Erythroblast (primary cell): ENCODE measurements around the gene DNASE1.
"Not testable (repeated sequence)": the region's sequence is repeated elsewhere in the genome, so short reads cannot be mapped to it uniquely, and the experiment has no call there.

Source experiments
- DNase-seq, 2 experiments: peaks; one replicate each; lab custom pipeline; 2025; lab: John Stamatoyannopoulos, UW
- GATA1 ChIP-seq: IDR thresholded peaks from 2 replicates; pipeline ENCODE4 v1.6.1; 2011; ENCODE audit warnings: low read depth, mild to moderate bottlenecking, control low read depth, low read length, moderate library complexity
- POLR2A ChIP-seq: IDR thresholded peaks from 2 replicates; pipeline ENCODE4 v1.6.1; 2011; ENCODE audit warnings: mild to moderate bottlenecking, low read length

Gene DNASE1

DNA sequence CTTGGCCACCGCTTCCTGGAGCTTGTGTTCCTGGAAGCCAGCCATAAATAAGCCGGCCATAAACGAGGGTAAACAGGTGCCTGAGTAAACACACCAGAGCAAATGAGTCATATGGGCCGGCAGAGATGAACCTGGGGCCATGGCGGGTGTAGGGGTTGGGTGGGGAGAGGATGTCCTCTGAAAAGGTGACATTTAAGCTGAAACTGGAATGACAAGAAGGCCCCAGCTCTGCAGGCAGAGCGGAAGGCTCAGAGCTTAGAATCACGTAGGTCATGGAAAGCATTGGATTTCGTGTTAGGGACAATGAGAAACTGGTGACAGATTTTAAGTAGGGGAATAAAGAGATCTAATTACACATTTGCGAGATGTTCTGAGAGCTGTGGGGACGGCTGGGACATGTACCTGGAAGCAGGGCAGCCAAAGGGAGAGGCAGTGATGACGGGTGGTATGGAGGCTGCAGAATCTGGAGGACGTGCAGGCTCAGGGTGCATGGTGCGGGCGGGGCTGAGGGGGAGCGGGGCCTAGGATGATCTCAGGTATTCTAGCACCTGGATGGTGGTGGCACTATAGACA is 8.1 kb upstream of the DNASE1 start:
- no peak for DNase-seq

GRCh38 chr16:3650631-3651265 is 3.7 kb upstream of the DNASE1 start:
- no peak for DNase-seq
- TF ChIP-seq POLR2A: no peak

More for the DNA sequence above, 8.1 kb upstream of the DNASE1 start:
- TF ChIP-seq POLR2A (no peak), GATA1 (no peak)

DNA sequence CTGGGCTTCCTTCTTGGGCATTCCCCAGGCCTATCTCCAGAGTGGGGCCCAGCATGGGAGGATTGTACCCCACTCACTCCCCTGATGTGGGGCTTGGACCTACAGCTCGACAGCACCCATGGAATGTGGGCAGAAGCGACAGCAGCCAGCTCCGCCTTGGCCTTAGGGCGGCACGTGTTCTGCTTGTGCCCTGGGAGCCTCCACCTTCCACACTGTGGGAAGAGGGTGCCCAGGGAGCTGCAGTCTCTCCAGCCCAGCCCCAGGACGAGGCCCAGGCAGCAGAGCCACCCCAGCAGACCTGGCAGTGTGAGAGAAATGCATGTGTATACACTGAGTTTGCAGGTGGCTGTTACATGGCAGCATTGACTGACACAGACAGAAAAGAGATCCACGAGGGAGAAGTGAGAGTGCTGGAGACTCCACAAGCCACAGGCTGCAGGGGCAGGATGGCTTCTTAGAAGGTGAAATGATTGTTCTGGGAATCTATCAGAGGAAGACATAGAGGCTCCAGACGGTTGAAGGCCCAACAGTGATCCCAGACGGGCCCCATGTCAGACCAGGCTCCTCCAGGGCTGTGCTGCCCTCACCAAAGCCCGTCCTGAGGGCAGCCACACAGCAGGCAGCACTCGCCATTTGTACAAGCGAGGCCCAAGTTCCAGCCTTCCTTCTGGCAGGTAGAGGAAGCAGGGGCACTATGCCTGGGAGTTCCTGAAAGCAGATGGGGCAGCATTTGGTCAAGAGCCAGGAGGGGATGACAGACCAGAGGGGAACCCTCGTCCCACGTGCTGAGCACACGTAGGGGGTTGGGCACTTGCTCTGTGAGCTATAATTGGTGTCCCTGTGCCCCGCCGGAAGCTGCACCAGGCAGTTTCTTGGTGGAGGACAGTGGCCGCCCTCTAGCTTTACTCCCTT is 2.8 kb upstream of the DNASE1 start:
- TF ChIP-seq GATA1 (no peak), POLR2A (no peak)
- DNase-seq: no peak

GRCh38 chr16:3652373-3653195 is 1.9 kb upstream of the DNASE1 start:
- no peak for DNase-seq

GRCh38 chr16:3655030-3655395 is 522 bp downstream of the DNASE1 start:
- no peak for DNase-seq
- TF ChIP-seq POLR2A (no peak), GATA1 (no peak)

More at GRCh38 chr16:3652373-3653195, 1.9 kb upstream of the DNASE1 start:
- TF ChIP-seq GATA1 (no peak), POLR2A (no peak)

DNA sequence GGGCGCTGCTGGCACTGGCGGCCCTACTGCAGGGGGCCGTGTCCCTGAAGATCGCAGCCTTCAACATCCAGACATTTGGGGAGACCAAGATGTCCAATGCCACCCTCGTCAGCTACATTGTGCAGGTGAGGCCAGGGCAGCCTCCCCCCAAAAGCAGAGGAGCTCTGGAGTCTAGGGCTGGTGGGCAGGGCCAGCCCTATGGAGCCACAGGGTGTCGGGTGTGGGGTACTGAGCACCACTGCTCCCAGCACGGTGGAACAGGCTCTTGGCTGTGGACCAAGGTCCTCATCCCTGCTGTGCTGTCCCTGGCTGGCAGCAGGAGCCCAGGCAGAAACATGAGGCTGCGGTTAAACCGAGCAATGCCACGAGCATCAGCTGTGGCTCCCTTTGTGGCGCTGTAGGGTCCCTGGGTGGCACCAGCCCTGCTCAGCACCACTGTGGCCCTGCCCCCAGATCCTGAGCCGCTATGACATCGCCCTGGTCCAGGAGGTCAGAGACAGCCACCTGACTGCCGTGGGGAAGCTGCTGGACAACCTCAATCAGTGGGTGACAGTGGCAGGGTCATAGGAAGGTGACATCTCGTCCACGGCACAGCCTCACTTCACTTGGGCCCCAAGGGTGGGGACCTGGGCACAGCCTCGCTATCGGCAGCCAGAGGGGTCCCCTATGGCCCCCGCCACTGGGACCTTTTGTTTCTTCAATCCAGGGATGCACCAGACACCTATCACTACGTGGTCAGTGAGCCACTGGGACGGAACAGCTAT is 1.1 kb downstream of the DNASE1 start:
- DNase-seq: no peak
- TF ChIP-seq GATA1: no peak
- TF ChIP-seq POLR2A: no peak

- DNase-seq: not testable (repeated sequence)
Observed at GRCh38 chr16:3656160-3656490, 1.6 kb downstream of the DNASE1 start.

- no peak for DNase-seq
- TF ChIP-seq POLR2A (no peak), GATA1 (no peak)
Observed at GRCh38 chr16:3656491-3657468, 2.3 kb downstream of the DNASE1 start.

DNA sequence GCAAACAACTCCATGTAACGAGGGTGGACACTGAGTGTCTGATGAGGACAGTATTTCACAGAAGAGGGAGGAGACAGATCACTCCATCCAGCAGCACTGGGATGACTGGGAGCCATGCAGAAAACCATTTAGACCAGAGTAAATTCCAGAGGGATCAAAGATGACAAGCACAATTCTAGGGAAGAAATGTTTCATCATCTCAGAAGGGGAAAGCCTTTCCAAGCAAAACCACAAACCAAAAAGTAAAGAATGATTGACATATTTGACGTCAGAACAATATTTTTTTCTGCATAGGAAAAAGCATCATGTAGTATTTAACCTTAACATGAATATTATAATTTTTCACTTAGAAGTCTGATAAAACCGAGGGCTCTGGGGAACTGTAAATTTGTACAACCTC is 4.8 kb downstream of the DNASE1 start:
- TF ChIP-seq GATA1 (no peak), POLR2A (no peak)
- DNase-seq: no peak

DNA sequence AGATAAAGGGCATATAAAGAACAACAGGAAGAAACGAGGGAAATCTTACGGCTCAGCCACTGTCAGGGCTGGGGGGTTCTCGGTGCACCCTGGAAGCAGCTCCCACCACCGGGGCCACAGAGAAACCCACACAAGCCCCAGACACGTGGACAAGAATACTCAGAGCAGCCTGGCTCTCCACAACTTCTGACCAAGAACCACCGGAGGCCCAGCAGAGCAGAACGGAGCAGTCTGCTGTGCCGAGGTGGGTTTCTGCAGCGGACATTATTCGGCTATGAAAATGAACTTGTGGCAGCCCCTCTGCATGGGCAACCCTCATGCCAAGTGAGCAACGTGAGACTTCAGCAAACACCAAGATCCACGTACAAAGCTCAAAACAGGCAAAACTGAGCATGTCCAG is 6.8 kb downstream of the DNASE1 start:
- TF ChIP-seq GATA1 (no peak), POLR2A (no peak)
- DNase-seq: no peak

- TF ChIP-seq POLR2A (no peak), GATA1 (no peak)
- no peak for DNase-seq
Observed at GRCh38 chr16:3661922-3662321, 7.4 kb downstream of the DNASE1 start.

DNA sequence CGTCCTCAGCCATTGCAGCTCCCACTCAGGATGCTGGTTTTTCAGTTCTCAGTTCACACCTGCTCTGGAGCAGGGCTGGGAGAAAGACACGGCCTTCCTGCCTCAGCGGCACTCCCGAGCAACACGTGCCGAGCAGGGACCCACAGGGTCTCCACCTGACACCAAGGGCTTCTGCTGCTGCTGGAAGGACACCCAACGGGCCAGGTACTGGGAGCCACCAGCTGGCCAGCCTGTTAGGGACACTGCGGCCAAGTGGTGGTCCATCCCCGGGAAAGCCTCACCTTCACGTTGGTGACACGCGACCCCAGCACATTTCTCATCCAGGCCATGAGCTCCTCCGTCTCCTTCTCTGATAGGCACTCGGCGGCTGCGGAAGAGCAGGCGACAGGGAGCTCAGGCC is 8.1 kb downstream of the DNASE1 start:
- no peak for TF ChIP-seq POLR2A
- TF ChIP-seq GATA1: no peak
- DNase-seq: no peak
